Measurements from ENCODE around the gene PHLPP2.

Gene PHLPP2

DNA sequence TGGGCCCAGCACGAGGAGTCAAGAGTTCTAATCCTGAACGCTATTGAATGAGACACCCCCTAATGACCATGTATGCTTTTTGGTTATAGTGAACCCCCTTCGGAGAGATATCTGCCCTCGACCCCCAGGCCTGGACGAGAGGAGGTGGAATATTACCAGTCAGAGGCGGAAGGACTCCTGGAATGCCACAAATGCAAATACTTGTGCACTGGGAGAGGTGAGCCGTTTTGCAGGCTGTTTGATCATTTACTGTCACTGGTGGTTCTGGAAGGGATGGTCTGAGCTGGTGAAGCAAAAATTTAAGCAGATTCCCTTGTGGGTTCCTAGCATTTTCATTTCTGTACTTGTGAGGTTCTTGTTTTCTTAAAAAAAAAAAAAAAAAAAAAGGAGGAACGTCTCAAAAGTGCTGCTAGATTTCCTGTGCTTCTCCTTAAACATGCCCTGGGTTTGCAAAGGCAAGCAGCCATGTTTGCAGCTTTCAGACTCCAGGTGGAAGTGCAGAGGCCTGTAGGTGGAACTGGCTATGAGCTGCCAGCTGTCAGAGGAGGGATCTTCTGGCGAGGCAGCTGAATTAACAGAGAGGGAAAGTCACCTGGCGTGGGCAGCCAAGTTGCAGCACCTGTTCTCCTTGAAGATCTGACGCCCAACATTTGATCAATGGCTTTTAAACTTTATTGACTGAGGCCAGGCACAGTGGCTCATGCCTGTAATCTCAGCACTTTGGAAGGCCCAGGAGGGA lies 95.1 kb downstream of the PHLPP2 start:
- no peaks in the 10 kb centered on the region for H3K27me3 ChIP-seq (ENCODE audit: insufficient read depth, low read depth, severe bottlenecking)
- no peak overlapping the region for H3K27ac ChIP-seq
- TF ChIP-seq, protein P1, sequence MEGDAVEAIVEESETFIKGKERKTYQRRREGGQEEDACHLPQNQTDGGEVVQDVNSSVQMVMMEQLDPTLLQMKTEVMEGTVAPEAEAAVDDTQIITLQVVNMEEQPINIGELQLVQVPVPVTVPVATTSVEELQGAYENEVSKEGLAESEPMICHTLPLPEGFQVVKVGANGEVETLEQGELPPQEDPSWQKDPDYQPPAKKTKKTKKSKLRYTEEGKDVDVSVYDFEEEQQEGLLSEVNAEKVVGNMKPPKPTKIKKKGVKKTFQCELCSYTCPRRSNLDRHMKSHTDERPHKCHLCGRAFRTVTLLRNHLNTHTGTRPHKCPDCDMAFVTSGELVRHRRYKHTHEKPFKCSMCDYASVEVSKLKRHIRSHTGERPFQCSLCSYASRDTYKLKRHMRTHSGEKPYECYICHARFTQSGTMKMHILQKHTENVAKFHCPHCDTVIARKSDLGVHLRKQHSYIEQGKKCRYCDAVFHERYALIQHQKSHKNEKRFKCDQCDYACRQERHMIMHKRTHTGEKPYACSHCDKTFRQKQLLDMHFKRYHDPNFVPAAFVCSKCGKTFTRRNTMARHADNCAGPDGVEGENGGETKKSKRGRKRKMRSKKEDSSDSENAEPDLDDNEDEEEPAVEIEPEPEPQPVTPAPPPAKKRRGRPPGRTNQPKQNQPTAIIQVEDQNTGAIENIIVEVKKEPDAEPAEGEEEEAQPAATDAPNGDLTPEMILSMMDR (IDR thresholded peaks at IDR 0.05; ENCODE audit: low read depth, low read length), result no peak
- no peak for DNase-seq
- no peaks in the 10 kb centered on the region for H3K36me3 ChIP-seq
- H3K9me3 ChIP-seq (ENCODE audit: severe bottlenecking), result no peaks in the 10 kb centered on the region
- no peak overlapping the region for H3K4me3 ChIP-seq (ENCODE audit: low read depth, low read length)

DNA sequence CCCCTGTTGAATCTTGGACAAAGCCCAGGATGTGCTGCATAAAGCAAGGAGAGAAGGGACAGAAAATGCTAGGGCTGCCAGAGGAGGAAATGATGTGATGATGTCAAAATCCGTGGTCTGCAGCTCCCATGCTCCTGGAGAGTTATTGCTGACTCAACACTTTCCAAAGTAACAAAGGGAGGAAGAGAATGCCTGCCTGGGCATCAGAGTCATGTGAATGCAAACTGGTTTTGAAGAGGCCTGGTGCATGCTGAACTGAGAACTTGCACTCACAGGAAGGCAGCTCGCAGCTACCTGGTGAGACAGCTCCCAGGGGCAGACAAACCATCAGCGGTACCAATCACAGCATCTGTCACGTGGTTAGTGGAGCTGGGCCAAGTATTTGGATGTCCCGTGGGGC lies 95.7 kb downstream of the PHLPP2 start:
- H3K27ac ChIP-seq, result no peak overlapping the region
- TF ChIP-seq, protein P1 (IDR thresholded peaks at IDR 0.05; ENCODE audit: low read depth, low read length), result no peak
- no peaks in the 10 kb centered on the region for H3K9me3 ChIP-seq (ENCODE audit: severe bottlenecking)
- H3K36me3 ChIP-seq, result no peaks in the 10 kb centered on the region
- no peak for DNase-seq
- no peaks in the 10 kb centered on the region for H3K27me3 ChIP-seq (ENCODE audit: insufficient read depth, low read depth, severe bottlenecking)
- no peak overlapping the region for H3K4me3 ChIP-seq (ENCODE audit: low read depth, low read length)

DNA sequence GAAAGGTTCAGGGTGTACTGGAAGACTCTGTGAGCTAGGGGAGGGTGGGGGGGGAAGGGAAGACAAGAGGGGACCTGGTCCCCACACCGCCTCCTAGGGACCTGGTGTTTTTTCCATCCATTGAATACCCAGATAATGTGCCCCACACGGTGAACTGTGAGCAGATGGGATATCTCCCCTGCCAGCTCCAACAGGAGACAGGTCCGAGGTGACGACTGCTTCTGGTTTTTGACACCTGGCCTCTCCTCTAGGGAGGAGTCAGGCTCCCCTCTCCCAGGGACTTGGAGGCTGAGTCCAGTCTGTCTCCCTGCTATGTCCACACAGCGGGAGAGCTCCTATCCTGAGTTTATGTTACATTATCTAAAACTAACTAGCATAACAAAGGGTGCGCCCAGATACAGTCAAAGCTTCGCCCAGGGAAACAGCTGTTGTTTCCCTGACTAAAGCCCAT lies 96.7 kb downstream of the PHLPP2 start:
- no peaks in the 10 kb centered on the region for H3K9me3 ChIP-seq (ENCODE audit: severe bottlenecking)
- H3K27me3 ChIP-seq (ENCODE audit: insufficient read depth, low read depth, severe bottlenecking), result no peaks in the 10 kb centered on the region
- no peak for DNase-seq
- H3K36me3 ChIP-seq, result no peaks in the 10 kb centered on the region
- no peak overlapping the region for H3K4me3 ChIP-seq (ENCODE audit: low read depth, low read length)
- TF ChIP-seq, protein P1 (IDR thresholded peaks at IDR 0.05; ENCODE audit: low read depth, low read length), result no peak
- no peak overlapping the region for H3K27ac ChIP-seq

DNA sequence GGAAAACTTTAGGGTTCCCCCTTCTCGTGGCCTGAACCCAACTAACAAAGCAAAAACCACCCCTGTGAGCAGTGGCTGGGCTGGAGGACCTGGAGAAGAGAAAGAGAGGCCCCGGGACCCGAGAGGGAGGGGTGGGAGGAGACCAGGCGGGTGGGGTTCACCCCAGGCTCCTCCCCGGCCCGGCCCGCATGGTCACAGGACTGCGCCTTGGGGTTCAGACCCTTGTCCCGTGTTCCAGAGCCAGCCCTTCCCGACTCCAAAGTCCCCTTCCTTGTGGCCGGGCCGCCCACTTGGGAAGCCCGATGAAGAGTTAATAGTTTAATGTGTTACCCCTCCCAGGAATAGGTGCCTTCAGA lies 97.7 kb downstream of the PHLPP2 start:
- DNase-seq, result no peak
- Histone ChIP-seq H3K27me3 (ENCODE audit: insufficient read depth, low read depth, severe bottlenecking) (no peaks in the 10 kb centered on the region), H3K36me3 (no peaks in the 10 kb centered on the region), H3K9me3 (ENCODE audit: severe bottlenecking) (no peaks in the 10 kb centered on the region), H3K27ac (no peak overlapping the region), H3K4me3 (ENCODE audit: low read depth, low read length) (peak overlapping the region; percentile 61; the same call in 1 of the 2 replicates)
- TF ChIP-seq, protein P1 (IDR thresholded peaks at IDR 0.05; ENCODE audit: low read depth, low read length), result no peak

DNA sequence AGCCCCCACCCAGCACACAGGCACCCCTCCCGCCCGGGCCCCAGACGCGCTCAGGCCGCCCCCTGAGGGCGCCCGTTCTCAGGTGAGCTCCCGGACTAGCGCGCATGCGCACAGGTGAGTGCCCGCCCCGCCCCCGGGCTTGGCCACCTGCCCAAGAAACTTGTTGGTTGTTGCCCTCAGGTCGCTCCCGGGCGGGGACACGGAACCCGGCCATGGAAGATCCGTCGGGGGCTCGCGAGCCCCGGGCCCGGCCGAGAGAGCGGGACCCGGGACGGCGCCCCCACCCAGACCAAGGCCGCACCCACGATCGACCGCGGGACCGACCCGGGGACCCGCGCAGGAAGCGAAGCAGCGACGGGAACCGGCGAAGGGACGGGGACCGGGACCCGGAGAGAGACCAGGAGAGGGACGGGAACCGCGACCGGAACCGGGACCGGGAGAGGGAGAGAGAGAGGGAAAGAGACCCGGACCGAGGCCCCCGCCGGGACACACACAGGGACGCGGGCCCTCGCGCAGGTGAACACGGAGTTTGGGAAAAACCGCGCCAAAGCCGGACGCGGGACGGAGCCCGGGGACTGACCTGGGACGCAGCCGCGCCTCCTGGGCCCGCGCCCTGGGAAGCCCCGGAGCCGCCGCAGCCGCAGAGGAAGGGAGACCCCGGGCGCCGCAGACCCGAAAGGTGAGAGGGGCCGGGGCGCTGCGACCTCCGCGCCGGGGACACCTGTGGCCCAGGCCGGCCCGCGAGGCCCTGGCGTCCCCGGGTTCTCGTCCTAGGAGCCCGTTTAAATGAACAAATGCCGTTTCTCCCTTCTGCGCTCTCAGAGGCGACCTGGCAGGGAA lies 98.3 kb downstream of the PHLPP2 start, which contains the start of gene MARVELD3:
MARVELD3 (plus strand) TSS at position 167 of the 840 bp plus-strand sequence; CDS start at position 213, 46 bp downstream.
- TF ChIP-seq, protein P1 (IDR thresholded peaks at IDR 0.05; ENCODE audit: low read depth, low read length), result no peak
- no peaks in the 10 kb centered on the region for H3K27me3 ChIP-seq (ENCODE audit: insufficient read depth, low read depth, severe bottlenecking)
- peak; percentile 56 for DNase-seq
- H3K36me3 ChIP-seq, result no peaks in the 10 kb centered on the region
- H3K4me3 ChIP-seq (ENCODE audit: low read depth, low read length), result peak within 1 kb of the TSS; percentile 61
- H3K27ac ChIP-seq, result no peak within 1 kb of the TSS
- H3K9me3 ChIP-seq (ENCODE audit: severe bottlenecking), result no peaks in the 10 kb centered on the region

All from WERI-Rb-1 (cell line).